CD4-positive, alpha-beta T cell (primary cell): Measurements from ENCODE around the gene PCDHA7. TPM values are rescaled to one million over a fixed set of nuclear protein-coding genes. Genes with fewer than 3 reads are reported as not detected.
"Not testable (repeated sequence)": the region's sequence is repeated elsewhere in the genome, so short reads cannot be mapped to it uniquely, and the experiment has no call there.

ENCODE experiments used
- ATAC-seq: fragments of 200-7000 bp; cut with Tn5 transposase; one replicate; pipeline ENCODE4 v1.10.0; 2022; ENCODE audit warnings: mild to moderate bottlenecking; ENCODE audit not compliant: poor library complexity
- CTCF ChIA-PET: fragments of 350-600 bp; sonication (Branson Sonifier 250); formaldehyde crosslinking; loops from one replicate; lab custom pipeline; 2021; ENCODE audit warnings: antibody characterized with exemption, inconsistent platforms; lab: Charles Lee
- POLR2A ChIA-PET: fragments of 350-600 bp; sonication (Branson Sonifier 250); formaldehyde crosslinking; loops from one replicate; lab custom pipeline; 2021; ENCODE audit warnings: antibody characterized with exemption, inconsistent platforms; lab: Charles Lee
- DNase-seq, 14 experiments: peaks; one replicate each; pipeline ENCODE4 v3.0.0-alpha.2; 2013 to 2020; ENCODE audit warnings: mixed read lengths in 2 of 14
- H3K27ac ChIP-seq, 2 donors: one replicate each; pipeline versions ENCODE4 v1.5.1 to v1.7.0; 2013; ENCODE audit warnings: low read length in 2 of 2, low read depth in 1 of 2, mild to moderate bottlenecking in 1 of 2
- H3K27me3 ChIP-seq, 2 experiments: 1 replicate in 1 of 2; 2 replicates in 1 of 2; pipeline versions ENCODE4 v1.6.1 to v1.7.0; 2013; ENCODE audit warnings: low read length in 2 of 2, control low read depth in 1 of 2, mild to moderate bottlenecking in 1 of 2, moderate library complexity in 1 of 2; ENCODE audit not compliant: insufficient read depth in 2 of 2, control insufficient read depth in 1 of 2
- H3K36me3 ChIP-seq: one replicate; pipeline ENCODE4 v1.6.1; 2013; ENCODE audit warnings: low read length, control low read depth; ENCODE audit not compliant: insufficient read depth
- H3K4me1 ChIP-seq: one replicate; pipeline ENCODE4 v1.6.1; 2013; ENCODE audit warnings: low read length, control low read depth; ENCODE audit not compliant: insufficient read depth
- H3K4me3 ChIP-seq: one replicate; pipeline ENCODE4 v1.5.1; 2013; ENCODE audit warnings: mild to moderate bottlenecking, low read length, moderate library complexity
- H3K9me3 ChIP-seq, 2 experiments: 1 replicate in 1 of 2; 2 replicates in 1 of 2; pipeline versions ENCODE4 v1.6.1 to v1.7.0; 2013; ENCODE audit warnings: low read length in 2 of 2, mild to moderate bottlenecking in 2 of 2, control low read depth in 1 of 2, moderate library complexity in 1 of 2; ENCODE audit not compliant: control insufficient read depth in 1 of 2, insufficient read depth in 1 of 2
- H3K27ac Mint-ChIP-seq: one replicate; pipeline ENCODE4 v1.8.0; 2020; ENCODE audit warnings: mixed read lengths
- H3K27me3 Mint-ChIP-seq: one replicate; pipeline ENCODE4 v1.8.0; 2021; ENCODE audit warnings: mixed read lengths
- H3K36me3 Mint-ChIP-seq: one replicate; pipeline ENCODE4 v1.8.0; 2021; ENCODE audit warnings: low read depth, mixed read lengths
- H3K4me1 Mint-ChIP-seq: one replicate; pipeline ENCODE4 v1.8.0; 2021; ENCODE audit warnings: low read depth, mixed read lengths
- H3K4me3 Mint-ChIP-seq: one replicate; pipeline ENCODE4 v1.8.0; 2020; ENCODE audit warnings: mild to moderate bottlenecking, mixed read lengths
- H3K9me3 Mint-ChIP-seq: one replicate; pipeline ENCODE4 v1.8.0; 2020; ENCODE audit warnings: mixed read lengths
- intact Hi-C, 2 experiments: fragments of 100-400 bp; cut with DNase I in 1 of 2; cut with micrococcal nuclease in 1 of 2; formaldehyde crosslinking; loops; one replicate each; pipeline versions ENCODE4 v1.15.1 to v1.9.0; 2023 to 2025; cut with DNase I, micrococcal nuclease
- total RNA-seq, 174 experiments: library from RNA in 2 of 174; stranded (reverse) in 2 of 174; gene quantifications; one replicate each; pipeline ENCODE4 v1.2.3 and lab custom pipeline; 2021 to 2026
- TF ChIP-seq, protein P1 (sequence below): fragments of 200-600 bp; IDR thresholded peaks from one replicate; pipeline ENCODE4 v1.8.0; 2022; ENCODE audit warnings: antibody characterized with exemption, mild to moderate bottlenecking

Gene PCDHA7
- total RNA-seq, 2 experiments from 2014 or later, result not detected

DNA sequence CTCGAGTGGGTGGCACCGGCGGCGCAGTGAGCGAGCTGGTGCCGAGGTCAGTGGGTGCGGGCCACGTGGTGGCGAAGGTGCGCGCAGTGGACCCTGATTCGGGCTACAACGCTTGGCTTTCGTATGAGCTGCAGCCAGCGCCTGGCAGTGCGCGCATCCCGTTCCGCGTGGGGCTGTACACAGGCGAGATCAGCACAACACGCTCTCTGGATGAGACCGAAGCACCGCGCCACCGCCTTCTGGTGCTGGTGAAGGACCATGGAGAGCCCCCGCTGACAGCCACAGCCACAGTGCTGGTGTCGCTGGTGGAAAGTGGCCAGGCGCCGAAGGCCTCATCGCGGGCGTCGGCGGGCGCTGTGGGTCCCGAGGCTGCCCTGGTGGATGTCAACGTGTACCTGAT, 10.6 kb upstream of the PCDHA7 start:
- intact Hi-C loops, result no loop called here
- H3K4me1 Mint-ChIP-seq, result no peaks in the 10 kb centered on the region
- no peak for DNase-seq
- no peak overlapping the region for H3K4me3 Mint-ChIP-seq
- no peak overlapping the region for H3K27ac Mint-ChIP-seq
- no peak for ATAC-seq
- Histone ChIP-seq H3K4me3 (no peak overlapping the region), H3K4me1 (no peaks in the 10 kb centered on the region), H3K9me3 (peaks cover 20 to 33% of the 10 kb centered on the region in 2 experiments), H3K36me3 (no peaks in the 10 kb centered on the region), H3K27ac (no peak overlapping the region), H3K27me3 (peaks cover 18 to 29% of the 10 kb centered on the region in 2 experiments)
- ChIA-PET POLR2A (no interaction called here), CTCF (no interaction called here)
- peaks cover 8% of the 10 kb centered on the region for H3K36me3 Mint-ChIP-seq
- peaks cover 10% of the 10 kb centered on the region for H3K9me3 Mint-ChIP-seq
- peaks cover 46% of the 10 kb centered on the region for H3K27me3 Mint-ChIP-seq
- TF ChIP-seq, protein P1, sequence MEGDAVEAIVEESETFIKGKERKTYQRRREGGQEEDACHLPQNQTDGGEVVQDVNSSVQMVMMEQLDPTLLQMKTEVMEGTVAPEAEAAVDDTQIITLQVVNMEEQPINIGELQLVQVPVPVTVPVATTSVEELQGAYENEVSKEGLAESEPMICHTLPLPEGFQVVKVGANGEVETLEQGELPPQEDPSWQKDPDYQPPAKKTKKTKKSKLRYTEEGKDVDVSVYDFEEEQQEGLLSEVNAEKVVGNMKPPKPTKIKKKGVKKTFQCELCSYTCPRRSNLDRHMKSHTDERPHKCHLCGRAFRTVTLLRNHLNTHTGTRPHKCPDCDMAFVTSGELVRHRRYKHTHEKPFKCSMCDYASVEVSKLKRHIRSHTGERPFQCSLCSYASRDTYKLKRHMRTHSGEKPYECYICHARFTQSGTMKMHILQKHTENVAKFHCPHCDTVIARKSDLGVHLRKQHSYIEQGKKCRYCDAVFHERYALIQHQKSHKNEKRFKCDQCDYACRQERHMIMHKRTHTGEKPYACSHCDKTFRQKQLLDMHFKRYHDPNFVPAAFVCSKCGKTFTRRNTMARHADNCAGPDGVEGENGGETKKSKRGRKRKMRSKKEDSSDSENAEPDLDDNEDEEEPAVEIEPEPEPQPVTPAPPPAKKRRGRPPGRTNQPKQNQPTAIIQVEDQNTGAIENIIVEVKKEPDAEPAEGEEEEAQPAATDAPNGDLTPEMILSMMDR, result no peak

GRCh38 chr5:140827704-140828361, 6.2 kb upstream of the PCDHA7 start, which contains the start of gene PCDHA6:
PCDHA6 (plus strand) TSS chr5:140827960; CDS start chr5:140828092, 132 bp downstream.
- Mint-ChIP-seq H3K9me3 (peaks cover 16% of the 10 kb centered on the region), H3K4me3 (no peak within 1 kb of the TSS), H3K27me3 (peaks cover 51% of the 10 kb centered on the region), H3K36me3 (peaks cover 8% of the 10 kb centered on the region), H3K27ac (no peak within 1 kb of the TSS), H3K4me1 (no peaks in the 10 kb centered on the region)
- ChIA-PET CTCF (no interaction called here), POLR2A (no interaction called here)
- DNase-seq (no peak), ATAC-seq (no peak)
- H3K4me1 ChIP-seq, result no peaks in the 10 kb centered on the region
- intact Hi-C loops, result no loop called here
- H3K27ac ChIP-seq, result no peak within 1 kb of the TSS
- H3K36me3 ChIP-seq, result no peaks in the 10 kb centered on the region
- peaks cover 14 to 32% of the 10 kb centered on the region in 2 experiments for H3K27me3 ChIP-seq
- H3K4me3 ChIP-seq, result no peak within 1 kb of the TSS
- H3K9me3 ChIP-seq, result peaks cover 40 to 42% of the 10 kb centered on the region in 2 experiments
- TF ChIP-seq, protein P1, result no peak

GRCh38 chr5:140828362-140828737, 5.7 kb upstream of the PCDHA7 start:
- Mint-ChIP-seq H3K9me3 (peaks cover 19% of the 10 kb centered on the region), H3K4me3 (no peak overlapping the region), H3K27ac (no peak overlapping the region), H3K36me3 (peaks cover 8% of the 10 kb centered on the region), H3K4me1 (no peaks in the 10 kb centered on the region), H3K27me3 (peaks cover 55% of the 10 kb centered on the region)
- H3K4me1 ChIP-seq, result no peaks in the 10 kb centered on the region
- POLR2A ChIA-PET, result no interaction called here
- no peaks in the 10 kb centered on the region for H3K36me3 ChIP-seq
- H3K27ac ChIP-seq, result no peak overlapping the region
- intact Hi-C loops, result no loop called here
- H3K4me3 ChIP-seq, result no peak overlapping the region
- TF ChIP-seq, protein P1, result no peak
- peaks cover 13 to 36% of the 10 kb centered on the region in 2 experiments for H3K27me3 ChIP-seq
- peaks cover 34 to 42% of the 10 kb centered on the region in 2 experiments for H3K9me3 ChIP-seq
- ATAC-seq (no peak), DNase-seq (no peak)
- CTCF ChIA-PET, result no interaction called here

DNA sequence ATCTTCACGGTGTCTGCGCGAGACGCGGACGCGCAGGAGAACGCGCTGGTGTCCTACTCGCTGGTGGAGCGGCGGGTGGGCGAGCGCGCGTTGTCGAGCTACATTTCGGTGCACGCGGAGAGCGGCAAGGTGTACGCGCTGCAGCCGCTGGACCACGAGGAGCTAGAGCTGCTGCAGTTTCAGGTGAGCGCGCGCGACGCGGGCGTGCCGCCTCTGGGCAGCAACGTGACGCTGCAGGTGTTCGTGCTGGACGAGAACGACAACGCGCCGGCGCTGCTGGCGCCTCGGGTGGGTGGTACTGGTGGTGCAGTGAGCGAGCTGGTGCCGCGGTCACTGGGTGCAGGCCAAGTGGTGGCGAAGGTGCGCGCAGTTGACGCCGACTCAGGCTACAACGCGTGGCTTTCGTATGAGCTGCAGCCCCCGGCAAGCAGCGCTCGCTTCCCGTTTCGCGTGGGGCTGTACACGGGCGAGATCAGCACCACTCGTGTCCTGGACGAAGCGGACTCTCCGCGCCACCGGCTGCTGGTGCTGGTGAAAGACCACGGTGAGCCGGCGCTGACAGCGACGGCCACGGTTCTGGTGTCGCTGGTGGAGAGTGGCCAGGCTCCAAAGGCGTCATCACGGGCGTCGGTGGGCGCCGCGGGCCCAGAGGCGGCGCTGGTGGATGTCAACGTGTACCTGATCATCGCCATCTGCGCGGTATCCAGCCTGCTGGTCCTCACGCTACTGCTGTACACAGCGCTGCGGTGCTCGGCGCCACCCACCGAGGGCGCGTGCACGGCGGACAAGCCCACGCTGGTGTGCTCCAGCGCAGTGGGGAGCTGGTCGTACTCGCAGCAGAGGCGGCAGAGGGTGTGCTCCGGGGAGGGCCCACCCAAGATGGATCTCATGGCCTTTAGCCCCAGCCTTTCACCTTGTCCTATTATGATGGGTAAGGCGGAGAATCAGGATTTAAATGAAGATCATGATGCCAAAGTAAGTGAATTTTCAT, 4.3 kb upstream of the PCDHA7 start:
- ATAC-seq, DNase-seq: not testable (repeated sequence)

More for the DNA sequence above, 4.3 kb upstream of the PCDHA7 start:
- Mint-ChIP-seq H3K27me3 (peaks cover 66% of the 10 kb centered on the region), H3K9me3 (peaks cover 22% of the 10 kb centered on the region)
- H3K36me3 ChIP-seq, POLR2A ChIA-PET, H3K4me3 ChIP-seq, H3K4me1 ChIP-seq, H3K27ac ChIP-seq, intact Hi-C loops, CTCF ChIA-PET, H3K4me3 Mint-ChIP-seq, H3K36me3 Mint-ChIP-seq, H3K27ac Mint-ChIP-seq, H3K4me1 Mint-ChIP-seq: not testable (repeated sequence)
- Histone ChIP-seq H3K9me3 (peaks cover 35 to 42% of the 10 kb centered on the region in 2 experiments), H3K27me3 (peaks cover 17 to 36% of the 10 kb centered on the region in 2 experiments)
